Raji (cell line): ENCODE data around the gene COL19A1.

Experiments used
- POLR2A ChIP-seq: IDR thresholded peaks from 2 replicates; pipeline ENCODE4 v1.6.1; 2011; ENCODE audit warnings: low read depth, low read length, control low read depth; ENCODE audit not compliant: insufficient read depth

COL19A1 gene

GRCh38 chr6:70062010-70062409 is 195.7 kb downstream of the COL19A1 start:
- TF ChIP-seq POLR2A = no peak

GRCh38 chr6:70072540-70073179 is 206.3 kb downstream of the COL19A1 start:
- TF ChIP-seq POLR2A = no peak

GRCh38 chr6:70073637-70074036 is 207.3 kb downstream of the COL19A1 start:
- TF ChIP-seq POLR2A = no peak

- no peak for TF ChIP-seq POLR2A
These were observed 212.9 kb downstream of the COL19A1 start for GRCh38 chr6:70079241-70079640.

- TF ChIP-seq POLR2A = no peak
These were observed 214.2 kb downstream of the COL19A1 start for GRCh38 chr6:70080443-70081070.

GRCh38 chr6:70082830-70083229 is 216.5 kb downstream of the COL19A1 start:
- TF ChIP-seq POLR2A = no peak

- TF ChIP-seq POLR2A = no peak
These were observed 220.4 kb downstream of the COL19A1 start for GRCh38 chr6:70086806-70087205.

GRCh38 chr6:70094156-70094555 is 227.8 kb downstream of the COL19A1 start:
- no peak for TF ChIP-seq POLR2A

- TF ChIP-seq POLR2A = no peak
These were observed 233.4 kb downstream of the COL19A1 start for GRCh38 chr6:70099732-70100131.

- no peak for TF ChIP-seq POLR2A
These were observed 237.4 kb downstream of the COL19A1 start for GRCh38 chr6:70103798-70104197.

GRCh38 chr6:70107852-70108629 is 241.7 kb downstream of the COL19A1 start:
- TF ChIP-seq POLR2A = no peak

GRCh38 chr6:70110126-70111022 is 244.0 kb downstream of the COL19A1 start:
- TF ChIP-seq POLR2A = no peak

GRCh38 chr6:70111737-70112136 is 245.4 kb downstream of the COL19A1 start:
- no peak for TF ChIP-seq POLR2A

- TF ChIP-seq POLR2A = no peak
These were observed 246.4 kb downstream of the COL19A1 start for GRCh38 chr6:70112716-70113115.

- TF ChIP-seq POLR2A = no peak
These were observed 246.8 kb downstream of the COL19A1 start for GRCh38 chr6:70113171-70113570.
